HEK293 (cell line): ENCODE results near the gene GTF3C5.

ENCODE experiments used
- CTCF ChIA-PET: fragments of 350-600 bp; formaldehyde crosslinking; extraction: SDS; loops from one replicate; lab custom pipeline; 2021; ENCODE audit warnings: antibody characterized with exemption; lab: Yijun Ruan, JAX
- POLR2A ChIA-PET: fragments of 300-600 bp; formaldehyde crosslinking; extraction: SDS; loops from one replicate; lab custom pipeline; 2020; ENCODE audit warnings: antibody characterized with exemption, inconsistent platforms; lab: Yijun Ruan, JAX
- H3K27ac ChIP-seq: fragments of 200-500 bp; sonication (Bioruptor generic); 2 replicates; pipeline ENCODE4 v1.5.1; 2014; ENCODE audit warnings: low read depth, low read length, control low read depth, inconsistent platforms; ENCODE audit errors: extremely low read depth
- H3K36me3 ChIP-seq, 2 experiments: fragments of 200-500 bp in 1 of 2; sonication (Bioruptor generic) in 1 of 2; 1 replicate in 1 of 2; 2 replicates in 1 of 2; pipeline ENCODE4 v1.5.1; 2014 to 2017; ENCODE audit warnings: inconsistent platforms in 2 of 2, low read length in 2 of 2; ENCODE audit not compliant: control insufficient read depth in 2 of 2, insufficient read depth in 1 of 2
- H3K4me1 ChIP-seq: fragments of 200-500 bp; sonication (Bioruptor generic); 2 replicates; pipeline ENCODE4 v1.5.1; 2014; ENCODE audit warnings: mild to moderate bottlenecking, low read length, inconsistent platforms; ENCODE audit not compliant: control insufficient read depth, insufficient read depth
- H3K4me3 ChIP-seq: 2 replicates; pipeline ENCODE4 v1.5.1; 2011; ENCODE audit warnings: low read depth, mild to moderate bottlenecking, control low read depth, low read length, moderate library complexity
- H3K9me3 ChIP-seq: fragments of 200-500 bp; sonication (Bioruptor generic); 2 replicates; pipeline ENCODE4 v1.5.1; 2014; ENCODE audit warnings: low read depth, low read length, inconsistent platforms; ENCODE audit not compliant: control insufficient read depth, insufficient read depth
- GLIS1 ChIP-seq: fragments of 450-650 bp; formaldehyde crosslinking; IDR thresholded peaks from 2 replicates; pipeline ENCODE4 v1.5.1; 2016; ENCODE audit warnings: missing biosample characterization, missing genetic modification characterization
- GLIS2 ChIP-seq: fragments of 450-650 bp; formaldehyde crosslinking; IDR thresholded peaks from 2 replicates; pipeline ENCODE4 v1.5.1; 2016; ENCODE audit warnings: missing biosample characterization, missing genetic modification characterization
- IKZF3 ChIP-seq: fragments of 450-650 bp; IDR thresholded peaks from 2 replicates; pipeline ENCODE4 v1.5.0; 2018; ENCODE audit warnings: missing biosample characterization, mild to moderate bottlenecking, missing genetic modification characterization, moderate library complexity
- KLF9 ChIP-seq: fragments of 450-650 bp; formaldehyde crosslinking; IDR thresholded peaks from 2 replicates; pipeline ENCODE4 v1.5.1; 2016; ENCODE audit warnings: missing biosample characterization, missing genetic modification characterization, low read depth
- MYNN ChIP-seq: fragments of 450-650 bp; formaldehyde crosslinking; IDR thresholded peaks from 2 replicates; pipeline ENCODE4 v1.5.1; 2016; ENCODE audit warnings: missing biosample characterization, missing genetic modification characterization, borderline replicate concordance
- TRIM28 ChIP-seq: IDR thresholded peaks from 2 replicates; pipeline ENCODE4 v1.6.1; 2011; ENCODE audit warnings: low read length, control low read depth, borderline replicate concordance
- ZBTB1 ChIP-seq: fragments of 450-650 bp; formaldehyde crosslinking; IDR thresholded peaks from 2 replicates; pipeline ENCODE4 v1.5.1; 2016; ENCODE audit warnings: missing biosample characterization, missing genetic modification characterization
- ZNF132 ChIP-seq: fragments of 450-650 bp; formaldehyde crosslinking; IDR thresholded peaks from 2 replicates; pipeline ENCODE4 v1.5.1; 2017; ENCODE audit warnings: missing biosample characterization, missing genetic modification characterization, borderline replicate concordance
- ZNF2 ChIP-seq: fragments of 450-650 bp; formaldehyde crosslinking; IDR thresholded peaks from 2 replicates; pipeline ENCODE4 v1.5.1; 2016; ENCODE audit warnings: missing biosample characterization, missing genetic modification characterization
- ZNF214 ChIP-seq: fragments of 450-650 bp; formaldehyde crosslinking; IDR thresholded peaks from 2 replicates; pipeline ENCODE4 v1.5.1; 2017; ENCODE audit warnings: missing biosample characterization, mild to moderate bottlenecking, missing genetic modification characterization, borderline replicate concordance
- ZNF24 ChIP-seq: fragments of 450-650 bp; formaldehyde crosslinking; IDR thresholded peaks from 2 replicates; pipeline ENCODE4 v1.5.1; 2016; ENCODE audit warnings: missing biosample characterization, missing genetic modification characterization
- ZNF37A ChIP-seq: fragments of 450-650 bp; IDR thresholded peaks from 2 replicates; pipeline ENCODE4 v1.5.1; 2018; ENCODE audit warnings: missing biosample characterization, missing genetic modification characterization
- ZNF394 ChIP-seq: fragments of 450-650 bp; formaldehyde crosslinking; IDR thresholded peaks from 2 replicates; pipeline ENCODE4 v1.5.1; 2016; ENCODE audit warnings: missing biosample characterization, missing genetic modification characterization, mild to moderate bottlenecking, moderate library complexity, borderline replicate concordance
- ZNF473 ChIP-seq: fragments of 450-650 bp; formaldehyde crosslinking; IDR thresholded peaks from 2 replicates; pipeline ENCODE4 v1.5.1; 2017; ENCODE audit warnings: missing biosample characterization, missing genetic modification characterization
- ZNF596 ChIP-seq: fragments of 450-650 bp; IDR thresholded peaks from 2 replicates; pipeline ENCODE4 v1.5.0; 2018; ENCODE audit warnings: missing biosample characterization, mild to moderate bottlenecking, missing genetic modification characterization, moderate library complexity
- ZNF621 ChIP-seq: fragments of 450-650 bp; formaldehyde crosslinking; IDR thresholded peaks from 2 replicates; pipeline ENCODE4 v1.5.1; 2017; ENCODE audit warnings: missing biosample characterization, missing genetic modification characterization
- ZNF670 ChIP-seq: fragments of 450-650 bp; formaldehyde crosslinking; IDR thresholded peaks from 2 replicates; pipeline ENCODE4 v1.5.1; 2016; ENCODE audit warnings: missing biosample characterization, missing genetic modification characterization, low read depth
- ZNF837 ChIP-seq: fragments of 450-650 bp; formaldehyde crosslinking; IDR thresholded peaks from 2 replicates; pipeline ENCODE4 v1.5.1; 2016; ENCODE audit warnings: missing biosample characterization, missing genetic modification characterization
- TF ChIP-seq, protein P1 (sequence below): fragments of 450-650 bp; formaldehyde crosslinking; IDR thresholded peaks from 2 replicates; pipeline ENCODE4 v1.5.1; 2017; ENCODE audit warnings: missing biosample characterization, missing genetic modification characterization
- TF ChIP-seq, protein P2 (sequence below): fragments of 450-650 bp; formaldehyde crosslinking; IDR thresholded peaks from 2 replicates; pipeline ENCODE4 v1.5.1; 2016; ENCODE audit warnings: missing biosample characterization, missing genetic modification characterization
- TF ChIP-seq, protein P3 (sequence below): fragments of 450-650 bp; formaldehyde crosslinking; IDR thresholded peaks from 2 replicates; pipeline ENCODE4 v1.5.1; 2017; ENCODE audit warnings: missing biosample characterization, missing genetic modification characterization
- TF ChIP-seq, protein P4 (sequence below): fragments of 450-650 bp; formaldehyde crosslinking; IDR thresholded peaks from 2 replicates; pipeline ENCODE4 v1.5.1; 2016; ENCODE audit warnings: missing biosample characterization, missing genetic modification characterization

Gene GTF3C5

DNA sequence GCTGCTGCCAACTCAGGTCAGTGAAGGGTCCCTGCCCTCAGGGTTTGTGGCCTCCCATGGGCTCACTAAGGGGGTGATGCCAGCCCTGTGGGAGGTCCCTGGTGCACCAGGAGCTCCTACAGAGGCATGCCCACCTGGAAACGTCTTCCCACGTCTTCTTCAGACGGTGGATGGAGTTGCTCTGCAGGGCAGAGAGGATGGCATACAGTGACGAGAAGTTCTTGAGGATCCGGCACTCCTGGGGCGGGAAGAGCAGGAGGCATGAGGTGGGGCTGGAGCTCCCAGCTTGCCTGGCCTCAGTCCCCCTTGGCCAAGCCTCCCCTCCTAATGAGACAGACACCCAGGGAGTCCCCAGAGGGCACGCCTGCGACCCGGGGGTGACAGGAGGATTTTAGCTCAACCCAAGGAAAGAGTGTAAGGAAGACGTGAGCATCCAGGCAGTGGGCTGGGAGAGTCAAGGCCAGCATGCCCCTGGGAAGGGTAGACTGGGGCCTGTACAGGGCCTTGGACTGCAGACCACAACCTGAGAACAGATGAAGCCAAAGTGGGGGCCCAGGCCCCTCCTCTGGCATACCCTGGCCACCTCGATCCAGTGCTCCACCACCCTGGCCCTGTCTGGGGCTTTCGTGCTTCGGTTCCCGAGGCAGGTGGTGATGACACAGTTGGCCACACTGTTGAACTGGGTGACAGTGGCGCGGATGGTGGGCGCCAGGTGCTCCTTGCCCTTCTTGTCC, 75.9 kb downstream of the GTF3C5 start:
- no peak for TF ChIP-seq ZNF596
- peak; percentile 52; the same call in 1 of the 2 replicates for TF ChIP-seq GLIS1
- Histone ChIP-seq H3K36me3 (peaks cover 0 to 94% of the 10 kb centered on the region in 2 experiments; a peak in 2 of 3 replicates), H3K4me1 (no peaks in the 10 kb centered on the region), H3K9me3 (no peaks in the 10 kb centered on the region), H3K4me3 (no peak overlapping the region), H3K27ac (no peak overlapping the region)
- ChIA-PET POLR2A (interaction anchor here (1.4 to 1.6 kb wide), 3 partner anchors 11 to 76 kb away, joined by 3 to 4 read pairs (median 3); partner anchors contain the start of gene GTF3C5), CTCF (interaction anchor here (2.1 to 22.4 kb wide), 2 partner anchors 11 to 40 kb away, joined by 8 to 342 read pairs; no protein-coding TSS in a partner anchor)

DNA sequence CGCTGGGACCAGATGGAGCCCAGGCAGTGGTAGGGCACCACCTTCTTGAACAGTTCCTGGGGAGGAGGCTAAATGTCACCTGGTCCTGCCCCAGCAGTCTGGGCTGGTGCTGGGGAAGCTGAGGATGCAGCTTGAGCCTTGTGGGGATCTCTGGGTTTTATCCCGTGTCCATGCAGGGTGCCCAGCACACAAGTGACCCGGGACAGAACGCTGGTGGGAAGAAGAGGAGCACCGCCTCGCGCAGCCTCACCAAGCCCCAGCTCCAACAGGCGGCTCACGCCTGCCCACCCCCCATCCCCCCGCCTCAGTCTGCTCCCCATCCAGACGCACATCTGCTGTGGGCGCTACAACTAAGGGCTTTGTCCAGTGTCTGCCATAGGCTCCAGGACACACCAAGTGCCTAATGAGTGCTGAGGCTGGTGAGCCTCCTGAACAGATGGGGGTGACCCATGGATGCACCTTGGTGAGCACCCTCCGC, 76.5 kb downstream of the GTF3C5 start:
- TF ChIP-seq, protein P1, sequence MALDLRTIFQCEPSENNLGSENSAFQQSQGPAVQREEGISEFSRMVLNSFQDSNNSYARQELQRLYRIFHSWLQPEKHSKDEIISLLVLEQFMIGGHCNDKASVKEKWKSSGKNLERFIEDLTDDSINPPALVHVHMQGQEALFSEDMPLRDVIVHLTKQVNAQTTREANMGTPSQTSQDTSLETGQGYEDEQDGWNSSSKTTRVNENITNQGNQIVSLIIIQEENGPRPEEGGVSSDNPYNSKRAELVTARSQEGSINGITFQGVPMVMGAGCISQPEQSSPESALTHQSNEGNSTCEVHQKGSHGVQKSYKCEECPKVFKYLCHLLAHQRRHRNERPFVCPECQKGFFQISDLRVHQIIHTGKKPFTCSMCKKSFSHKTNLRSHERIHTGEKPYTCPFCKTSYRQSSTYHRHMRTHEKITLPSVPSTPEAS (tag by site-specific recombination), result no peak
- no peak for TF ChIP-seq ZNF132 (tag by site-specific recombination)
- TF ChIP-seq, protein P2, sequence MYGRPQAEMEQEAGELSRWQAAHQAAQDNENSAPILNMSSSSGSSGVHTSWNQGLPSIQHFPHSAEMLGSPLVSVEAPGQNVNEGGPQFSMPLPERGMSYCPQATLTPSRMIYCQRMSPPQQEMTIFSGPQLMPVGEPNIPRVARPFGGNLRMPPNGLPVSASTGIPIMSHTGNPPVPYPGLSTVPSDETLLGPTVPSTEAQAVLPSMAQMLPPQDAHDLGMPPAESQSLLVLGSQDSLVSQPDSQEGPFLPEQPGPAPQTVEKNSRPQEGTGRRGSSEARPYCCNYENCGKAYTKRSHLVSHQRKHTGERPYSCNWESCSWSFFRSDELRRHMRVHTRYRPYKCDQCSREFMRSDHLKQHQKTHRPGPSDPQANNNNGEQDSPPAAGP, result no peak
- TF ChIP-seq KLF9 (tag by site-specific recombination), result no peak
- TF ChIP-seq ZNF621 (tag by site-specific recombination), result no peak
- TF ChIP-seq ZNF2, result no peak
- no peak for TF ChIP-seq IKZF3 (tag by site-specific recombination)
- no peak for TF ChIP-seq ZNF394 (tag by site-specific recombination)
- no peak for TF ChIP-seq ZNF473
- TF ChIP-seq MYNN (tag by site-specific recombination), result no peak
- TF ChIP-seq, protein P3, sequence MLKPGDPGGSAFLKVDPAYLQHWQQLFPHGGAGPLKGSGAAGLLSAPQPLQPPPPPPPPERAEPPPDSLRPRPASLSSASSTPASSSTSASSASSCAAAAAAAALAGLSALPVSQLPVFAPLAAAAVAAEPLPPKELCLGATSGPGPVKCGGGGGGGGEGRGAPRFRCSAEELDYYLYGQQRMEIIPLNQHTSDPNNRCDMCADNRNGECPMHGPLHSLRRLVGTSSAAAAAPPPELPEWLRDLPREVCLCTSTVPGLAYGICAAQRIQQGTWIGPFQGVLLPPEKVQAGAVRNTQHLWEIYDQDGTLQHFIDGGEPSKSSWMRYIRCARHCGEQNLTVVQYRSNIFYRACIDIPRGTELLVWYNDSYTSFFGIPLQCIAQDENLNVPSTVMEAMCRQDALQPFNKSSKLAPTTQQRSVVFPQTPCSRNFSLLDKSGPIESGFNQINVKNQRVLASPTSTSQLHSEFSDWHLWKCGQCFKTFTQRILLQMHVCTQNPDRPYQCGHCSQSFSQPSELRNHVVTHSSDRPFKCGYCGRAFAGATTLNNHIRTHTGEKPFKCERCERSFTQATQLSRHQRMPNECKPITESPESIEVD, result no peak
- TF ChIP-seq ZNF214 (tag by site-specific recombination), result no peak
- no peak for TF ChIP-seq ZNF24
- TF ChIP-seq ZBTB1 (tag by site-specific recombination), result no peak
- TF ChIP-seq, protein P4, sequence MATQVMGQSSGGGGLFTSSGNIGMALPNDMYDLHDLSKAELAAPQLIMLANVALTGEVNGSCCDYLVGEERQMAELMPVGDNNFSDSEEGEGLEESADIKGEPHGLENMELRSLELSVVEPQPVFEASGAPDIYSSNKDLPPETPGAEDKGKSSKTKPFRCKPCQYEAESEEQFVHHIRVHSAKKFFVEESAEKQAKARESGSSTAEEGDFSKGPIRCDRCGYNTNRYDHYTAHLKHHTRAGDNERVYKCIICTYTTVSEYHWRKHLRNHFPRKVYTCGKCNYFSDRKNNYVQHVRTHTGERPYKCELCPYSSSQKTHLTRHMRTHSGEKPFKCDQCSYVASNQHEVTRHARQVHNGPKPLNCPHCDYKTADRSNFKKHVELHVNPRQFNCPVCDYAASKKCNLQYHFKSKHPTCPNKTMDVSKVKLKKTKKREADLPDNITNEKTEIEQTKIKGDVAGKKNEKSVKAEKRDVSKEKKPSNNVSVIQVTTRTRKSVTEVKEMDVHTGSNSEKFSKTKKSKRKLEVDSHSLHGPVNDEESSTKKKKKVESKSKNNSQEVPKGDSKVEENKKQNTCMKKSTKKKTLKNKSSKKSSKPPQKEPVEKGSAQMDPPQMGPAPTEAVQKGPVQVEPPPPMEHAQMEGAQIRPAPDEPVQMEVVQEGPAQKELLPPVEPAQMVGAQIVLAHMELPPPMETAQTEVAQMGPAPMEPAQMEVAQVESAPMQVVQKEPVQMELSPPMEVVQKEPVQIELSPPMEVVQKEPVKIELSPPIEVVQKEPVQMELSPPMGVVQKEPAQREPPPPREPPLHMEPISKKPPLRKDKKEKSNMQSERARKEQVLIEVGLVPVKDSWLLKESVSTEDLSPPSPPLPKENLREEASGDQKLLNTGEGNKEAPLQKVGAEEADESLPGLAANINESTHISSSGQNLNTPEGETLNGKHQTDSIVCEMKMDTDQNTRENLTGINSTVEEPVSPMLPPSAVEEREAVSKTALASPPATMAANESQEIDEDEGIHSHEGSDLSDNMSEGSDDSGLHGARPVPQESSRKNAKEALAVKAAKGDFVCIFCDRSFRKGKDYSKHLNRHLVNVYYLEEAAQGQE (tag by site-specific recombination), result no peak
- no peak for TF ChIP-seq ZNF670 (tag by site-specific recombination)
- TF ChIP-seq GLIS2 (tag by site-specific recombination), result no peak
- TF ChIP-seq ZNF837 (tag by site-specific recombination), result no peak
- TF ChIP-seq ZNF37A (tag by site-specific recombination), result no peak
- TF ChIP-seq TRIM28, result no peak
- TF ChIP-seq, all 188 proteins: peak for 0
- ChIA-PET POLR2A (interaction anchor here (1.4 to 2.9 kb wide), 4 partner anchors 10 to 76 kb away, joined by 3 to 11 read pairs (median 8); partner anchors contain the start of genes GTF3C5 and RALGDS), CTCF (interaction anchor here (1.0 to 22.4 kb wide), 2 partner anchors 27 to 39 kb away, joined by 6 to 342 read pairs; no protein-coding TSS in a partner anchor)
- Histone ChIP-seq H3K36me3 (peaks cover 0 to 94% of the 10 kb centered on the region in 2 experiments; a peak in 2 of 3 replicates), H3K27ac (no peak overlapping the region), H3K4me3 (no peak overlapping the region), H3K4me1 (no peaks in the 10 kb centered on the region), H3K9me3 (no peaks in the 10 kb centered on the region)
